Esophagus mucosa (tissue), 1 donor: ENCODE results near the gene BMPR2. TPM values are rescaled to one million over a fixed set of nuclear protein-coding genes. Genes with fewer than 3 reads are reported as not detected.
"Not testable (repeated sequence)": the region's sequence is repeated elsewhere in the genome, so short reads cannot be mapped to it uniquely, and the experiment has no call there.

Experiments
- ATAC-seq: fragments of 200-7000 bp; cut with Tn5 transposase; one replicate; pipeline ENCODE4 v1.9.1; 2020
- total RNA-seq: library from RNA; stranded (reverse); gene quantifications from one replicate; pipeline ENCODE4 v1.2.4, GENCODE V29; 2023
- donor health status: DM: yes; HTN: yes; CAD: no.

The BMPR2 gene
- total RNA-seq, 1 donor from 2014 or later = 22.7 TPM

- not testable (repeated sequence) for ATAC-seq
Observed at GRCh38 chr2:202535290-202535689, 159.2 kb downstream of the BMPR2 start.

DNA sequence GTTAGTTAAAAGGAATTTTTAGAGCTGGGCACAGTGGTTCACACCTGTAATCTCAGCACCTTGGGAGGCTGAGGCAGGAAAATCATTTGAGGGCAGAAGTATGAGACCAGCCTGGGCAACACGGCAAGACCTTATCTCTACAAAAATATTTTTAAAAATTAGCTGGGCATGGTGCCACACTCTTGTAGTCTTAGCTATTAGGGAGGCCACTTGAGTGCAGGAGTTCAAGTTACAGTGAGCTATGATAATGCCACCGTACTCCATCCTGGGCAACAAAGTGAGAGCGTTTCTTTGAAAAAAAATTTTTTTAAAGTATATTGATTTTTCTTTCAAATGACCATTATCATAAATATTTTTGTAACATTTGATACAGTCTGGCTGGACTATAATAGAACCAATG, 165.0 kb downstream of the BMPR2 start:
- ATAC-seq = no peak

GRCh38 chr2:202542142-202542541, 166.0 kb downstream of the BMPR2 start:
- ATAC-seq = no peak

- no peak for ATAC-seq
Observed at GRCh38 chr2:202545523-202545922, 169.4 kb downstream of the BMPR2 start.

- no peak for ATAC-seq
Observed at GRCh38 chr2:202545931-202546330, 169.8 kb downstream of the BMPR2 start.

GRCh38 chr2:202546499-202547141, 170.5 kb downstream of the BMPR2 start:
- not testable (repeated sequence) for ATAC-seq

DNA sequence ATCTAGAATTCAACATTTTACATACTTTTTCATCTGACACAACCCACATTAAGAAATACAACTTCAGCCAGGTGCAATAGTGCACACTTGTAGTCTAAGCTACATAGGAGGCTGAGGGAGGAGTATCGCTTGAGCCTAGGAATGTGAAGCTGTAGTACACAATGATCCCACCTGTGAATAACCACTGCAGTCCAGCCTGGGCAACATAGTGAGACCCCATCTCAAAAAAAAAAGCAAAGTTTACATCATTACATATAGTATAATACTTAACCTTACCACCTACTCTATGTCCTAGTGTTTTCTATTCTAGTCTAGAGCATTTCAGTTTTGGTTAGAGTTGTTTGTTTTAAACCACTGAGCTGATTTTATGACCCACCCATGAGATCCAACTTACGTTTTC, 172.1 kb downstream of the BMPR2 start:
- no peak for ATAC-seq

DNA sequence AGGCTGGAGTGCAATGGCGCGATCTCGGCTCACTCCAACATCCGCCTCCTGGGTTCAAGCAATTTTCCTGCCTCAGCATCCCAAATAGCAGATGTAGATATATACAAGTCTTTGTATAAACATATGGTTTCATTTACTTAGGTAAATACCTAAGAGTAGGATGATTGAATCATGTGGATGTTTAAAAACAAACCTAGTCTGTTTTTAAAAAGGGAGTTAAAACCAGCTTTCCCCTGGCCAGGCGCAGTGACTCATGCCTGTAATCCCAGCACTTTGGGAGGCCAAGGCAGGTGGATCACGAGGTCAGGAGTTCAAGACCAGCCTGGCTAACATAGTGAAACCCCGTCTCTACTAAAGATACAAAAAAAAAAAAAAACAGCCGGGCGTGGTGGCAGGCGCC, 174.9 kb downstream of the BMPR2 start:
- not testable (repeated sequence) for ATAC-seq

DNA sequence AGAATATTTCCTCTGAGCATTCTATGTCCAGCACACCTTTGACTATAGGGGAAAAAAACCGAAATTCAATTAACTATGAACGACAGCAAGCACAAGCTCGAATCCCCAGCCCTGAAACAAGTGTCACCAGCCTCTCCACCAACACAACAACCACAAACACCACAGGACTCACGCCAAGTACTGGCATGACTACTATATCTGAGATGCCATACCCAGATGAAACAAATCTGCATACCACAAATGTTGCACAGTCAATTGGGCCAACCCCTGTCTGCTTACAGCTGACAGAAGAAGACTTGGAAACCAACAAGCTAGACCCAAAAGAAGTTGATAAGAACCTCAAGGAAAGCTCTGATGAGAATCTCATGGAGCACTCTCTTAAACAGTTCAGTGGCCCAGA, 179.2 kb downstream of the BMPR2 start:
- ATAC-seq = no peak

GRCh38 chr2:202560200-202560599, 184.1 kb downstream of the BMPR2 start:
- ATAC-seq = no peak

DNA sequence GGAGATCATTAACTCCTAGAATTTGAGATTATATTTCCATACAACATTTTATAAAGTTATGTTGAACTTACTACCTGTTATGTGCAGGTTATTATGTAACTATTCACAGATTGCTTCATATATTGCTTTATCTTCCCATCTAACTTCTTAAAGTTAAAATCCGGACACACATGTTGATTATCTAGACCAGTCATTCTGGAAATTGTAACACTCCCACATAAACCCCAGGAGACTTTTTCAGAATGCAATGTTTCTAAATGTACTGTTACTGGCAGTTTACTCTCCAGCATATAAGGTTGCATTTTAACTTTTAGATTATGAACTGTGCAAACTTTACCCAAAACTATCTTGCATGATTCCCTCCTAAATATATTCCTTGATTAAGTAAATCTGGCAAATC, 188.1 kb downstream of the BMPR2 start:
- no peak for ATAC-seq

GRCh38 chr2:202566286-202566685, 190.2 kb downstream of the BMPR2 start:
- ATAC-seq = no peak

DNA sequence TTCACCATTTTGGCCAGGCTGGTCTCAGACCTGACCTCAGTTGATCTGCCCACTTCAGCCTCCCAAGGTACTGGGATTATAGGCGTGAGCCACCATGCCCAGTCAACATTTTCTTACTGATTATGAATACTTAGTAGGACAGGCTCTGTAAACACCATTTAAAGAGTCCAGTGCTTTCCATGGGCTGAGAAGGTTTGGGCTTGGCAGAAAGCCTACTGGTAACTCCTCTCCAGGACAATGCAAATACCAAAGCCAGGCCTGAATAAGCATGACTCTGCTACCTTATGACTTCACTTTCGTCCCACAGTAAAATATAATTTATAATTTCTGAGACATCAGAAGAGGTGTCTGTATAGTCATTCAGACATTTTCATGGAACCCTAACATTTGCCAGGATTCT, 198.4 kb downstream of the BMPR2 start:
- ATAC-seq = peak; percentile 46

- not testable (repeated sequence) for ATAC-seq
Observed at GRCh38 chr2:202575194-202575593, 199.1 kb downstream of the BMPR2 start.

DNA sequence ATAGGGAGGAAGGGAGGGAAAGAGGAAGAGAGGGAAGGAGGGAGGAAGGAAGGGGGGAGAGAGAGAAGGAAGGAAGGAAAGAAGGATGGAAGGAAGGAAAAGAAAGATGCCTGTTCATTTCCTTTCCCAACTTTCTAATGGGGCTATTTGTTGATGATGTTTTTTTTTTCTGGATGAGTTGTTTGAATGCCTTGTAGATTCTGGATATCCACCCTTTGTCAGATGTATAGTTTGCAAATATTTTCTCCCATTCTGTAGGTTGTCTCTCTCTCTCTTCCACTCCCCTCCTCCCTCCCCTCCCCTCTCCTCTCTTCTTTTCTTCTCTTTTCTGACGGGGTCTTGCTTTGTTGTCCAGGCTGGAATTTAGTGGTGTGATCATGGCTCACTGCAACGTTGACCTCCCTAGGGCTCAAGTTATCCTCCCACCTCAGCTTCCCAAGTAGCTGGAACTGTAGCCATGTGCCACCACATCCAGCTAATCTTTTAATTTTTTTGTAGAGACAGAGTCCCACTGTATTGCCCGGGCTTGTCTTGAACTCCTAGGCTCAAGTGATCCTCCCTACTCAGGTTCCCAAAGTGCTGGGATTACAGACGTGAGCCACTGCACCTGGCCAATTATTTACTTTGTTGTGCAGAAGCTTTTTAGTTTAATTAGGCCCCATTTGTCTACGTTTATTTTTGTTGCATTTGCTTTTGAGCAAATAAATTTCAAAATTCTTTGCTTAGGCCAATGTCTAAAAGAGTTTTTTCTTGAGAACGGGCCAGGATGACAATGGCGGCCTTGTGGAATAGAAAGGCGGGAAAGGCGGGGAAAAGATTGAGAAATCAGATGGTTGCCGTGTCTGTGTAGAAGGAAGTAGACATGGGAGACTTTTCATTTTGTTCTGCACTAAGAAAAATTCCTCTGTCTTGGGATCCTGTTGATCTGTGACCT, 201.4 kb downstream of the BMPR2 start:
- no peak for ATAC-seq

GRCh38 chr2:202582846-202583245, 206.7 kb downstream of the BMPR2 start:
- not testable (repeated sequence) for ATAC-seq

- no peak for ATAC-seq
Observed at GRCh38 chr2:202583709-202584219, 207.6 kb downstream of the BMPR2 start.

GRCh38 chr2:202588647-202589581, 212.8 kb downstream of the BMPR2 start:
- ATAC-seq = peak; percentile 90

- peak; percentile 25 for ATAC-seq
Observed at GRCh38 chr2:202589582-202589949, 213.4 kb downstream of the BMPR2 start.

DNA sequence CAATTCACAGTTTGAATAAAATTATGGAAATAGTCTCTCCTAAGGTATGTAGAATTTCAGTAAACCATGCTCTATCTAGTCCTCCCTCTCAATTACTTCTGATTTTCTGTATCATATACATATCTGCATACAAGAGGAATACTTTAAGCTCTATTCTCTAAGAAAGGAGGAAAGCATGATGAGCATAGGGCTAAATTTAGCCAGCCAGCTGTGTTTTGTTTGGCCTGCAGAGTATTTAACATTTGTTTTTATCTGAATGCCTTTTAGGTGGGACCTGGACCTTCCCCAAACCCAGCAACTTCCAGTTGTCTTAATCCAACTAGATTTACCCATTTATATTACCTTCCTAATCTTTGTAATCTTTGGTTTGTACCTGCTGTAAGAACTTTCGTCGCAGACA, 216.4 kb downstream of the BMPR2 start:
- no peak for ATAC-seq

DNA sequence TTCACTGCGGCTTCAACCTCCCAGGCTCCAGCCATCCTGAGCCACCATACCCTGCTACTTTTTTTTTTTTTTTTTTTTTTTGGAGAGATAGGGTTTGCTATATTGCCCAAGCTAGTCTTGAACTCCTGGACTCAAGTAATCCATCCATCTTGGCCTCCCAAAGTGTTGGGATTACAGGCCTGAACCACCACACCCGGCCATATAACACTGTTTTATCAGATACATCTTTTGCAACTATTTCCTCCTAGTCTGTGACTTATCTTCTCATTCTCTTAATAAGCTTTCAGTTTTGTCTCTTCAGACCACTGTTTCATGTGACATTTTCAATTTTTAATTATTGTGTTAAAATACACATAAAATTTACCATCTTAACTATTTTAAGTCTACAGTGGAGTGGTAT, 223.0 kb downstream of the BMPR2 start:
- no peak for ATAC-seq

DNA sequence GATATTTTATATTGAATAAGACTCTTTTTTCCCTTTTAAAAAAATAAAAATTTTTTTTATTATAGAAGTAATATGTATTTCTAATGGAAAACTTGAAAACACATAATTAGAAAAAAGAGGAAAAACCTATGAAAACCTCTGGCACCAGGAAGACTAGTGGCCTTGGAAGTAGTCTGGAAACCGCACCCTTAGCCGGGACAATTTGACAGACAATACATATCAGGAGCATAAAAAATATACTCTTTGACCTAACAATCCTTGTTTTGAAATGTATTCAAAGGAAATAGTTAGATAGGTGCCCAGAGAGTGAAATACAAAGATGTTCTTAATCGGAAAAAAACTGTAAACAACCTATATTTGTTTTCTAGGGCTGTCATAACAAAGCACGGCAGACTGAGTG, 223.8 kb downstream of the BMPR2 start:
- ATAC-seq = no peak

DNA sequence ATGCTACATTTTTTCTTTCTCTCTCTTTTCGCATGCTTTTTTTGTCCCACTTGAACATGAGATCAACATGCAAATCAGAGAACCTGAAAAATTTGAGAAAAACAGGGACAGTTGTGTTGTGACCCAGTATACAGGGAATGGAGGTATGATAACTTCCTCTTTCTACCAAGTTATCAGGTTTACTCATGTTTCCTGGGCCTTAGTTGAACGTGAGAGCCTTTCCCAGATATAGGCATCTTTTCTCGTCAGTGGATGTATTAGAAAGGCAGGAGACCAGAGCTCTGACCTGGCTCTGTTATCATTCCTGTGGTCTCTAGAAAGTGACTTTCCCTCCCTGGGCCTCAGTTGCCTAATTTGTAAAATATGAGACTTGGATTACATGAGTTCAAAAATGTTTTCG, 228.6 kb downstream of the BMPR2 start:
- ATAC-seq = no peak
